Measurements from ENCODE around the gene FRMD4A. TPM values are rescaled to one million over a fixed set of nuclear protein-coding genes. Genes with fewer than 3 reads are reported as not detected.

The FRMD4A gene
- total RNA-seq, 2 experiments from 2014 or later: 7.1 to 7.2 TPM

GRCh38 chr10:14358886-14359573 lies 28.3 kb upstream of the FRMD4A start:
- H3K36me3 Mint-ChIP-seq: no peaks in the 10 kb centered on the region
- no peak for DNase-seq
- peaks cover 2% of the 10 kb centered on the region for H3K4me1 Mint-ChIP-seq
- H3K4me3 Mint-ChIP-seq: no peak overlapping the region
- peaks cover 6% of the 10 kb centered on the region for H3K27me3 Mint-ChIP-seq
- H3K27ac Mint-ChIP-seq: no peak overlapping the region
- no peaks in the 10 kb centered on the region for H3K9me3 Mint-ChIP-seq

DNA sequence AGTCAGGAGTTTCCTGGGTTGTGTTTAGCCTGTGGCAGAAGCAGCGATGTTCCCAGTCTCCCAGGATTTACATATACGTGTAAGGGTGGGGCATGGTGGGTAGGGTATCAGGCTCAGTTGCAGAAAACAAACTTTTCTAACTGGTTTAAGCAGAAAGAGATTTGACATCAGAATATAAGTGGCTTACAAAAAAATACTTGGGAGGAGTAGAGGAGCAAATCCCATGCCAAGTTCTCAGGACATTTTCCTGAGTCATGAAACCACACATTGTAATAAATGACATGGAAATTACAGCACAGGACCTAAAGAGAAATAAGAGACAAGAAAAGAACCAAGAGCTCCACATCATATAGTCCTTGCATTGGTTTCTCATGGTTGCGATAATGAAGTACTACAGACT lies 26.2 kb upstream of the FRMD4A start:
- H3K36me3 Mint-ChIP-seq: no peaks in the 10 kb centered on the region
- no peak overlapping the region for H3K27ac Mint-ChIP-seq
- peaks cover under 1% of the 10 kb centered on the region for H3K4me1 Mint-ChIP-seq
- no peak overlapping the region for H3K4me3 Mint-ChIP-seq
- H3K9me3 Mint-ChIP-seq: no peaks in the 10 kb centered on the region
- no peak for DNase-seq
- peaks cover 6% of the 10 kb centered on the region for H3K27me3 Mint-ChIP-seq

DNA sequence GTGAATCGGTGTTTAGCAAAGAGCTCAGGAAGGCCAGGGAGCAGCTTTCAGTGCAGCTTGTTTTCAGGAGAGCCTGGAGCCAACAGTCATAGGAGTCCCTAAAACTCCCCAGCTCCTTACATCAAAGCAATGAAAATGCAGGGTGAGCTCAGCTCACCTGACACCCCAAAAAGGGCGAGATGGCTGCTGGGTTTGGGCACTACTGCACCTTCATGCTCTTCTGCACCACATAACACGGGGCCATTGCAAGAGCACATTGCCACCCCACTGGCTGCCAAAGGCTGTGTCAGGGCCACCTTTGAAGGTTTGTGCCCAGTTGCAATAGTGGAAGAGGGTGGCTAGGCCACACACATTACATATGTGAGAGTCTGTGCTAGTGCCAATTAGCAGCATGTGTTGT lies 25.0 kb upstream of the FRMD4A start:
- no peaks in the 10 kb centered on the region for H3K4me1 Mint-ChIP-seq

GRCh38 chr10:14353291-14353913 lies 22.7 kb upstream of the FRMD4A start:
- Mint-ChIP-seq H3K36me3 (no peaks in the 10 kb centered on the region), H3K27ac (no peak overlapping the region), H3K4me1 (no peaks in the 10 kb centered on the region), H3K4me3 (no peak overlapping the region), H3K27me3 (peaks cover 3% of the 10 kb centered on the region), H3K9me3 (no peaks in the 10 kb centered on the region)
- DNase-seq: no peak

More for the DNA sequence above, 25.0 kb upstream of the FRMD4A start:
- Mint-ChIP-seq H3K4me3 (no peak overlapping the region), H3K36me3 (no peaks in the 10 kb centered on the region), H3K27ac (no peak overlapping the region), H3K27me3 (peaks cover 3% of the 10 kb centered on the region), H3K9me3 (no peaks in the 10 kb centered on the region)
- DNase-seq: no peak

DNA sequence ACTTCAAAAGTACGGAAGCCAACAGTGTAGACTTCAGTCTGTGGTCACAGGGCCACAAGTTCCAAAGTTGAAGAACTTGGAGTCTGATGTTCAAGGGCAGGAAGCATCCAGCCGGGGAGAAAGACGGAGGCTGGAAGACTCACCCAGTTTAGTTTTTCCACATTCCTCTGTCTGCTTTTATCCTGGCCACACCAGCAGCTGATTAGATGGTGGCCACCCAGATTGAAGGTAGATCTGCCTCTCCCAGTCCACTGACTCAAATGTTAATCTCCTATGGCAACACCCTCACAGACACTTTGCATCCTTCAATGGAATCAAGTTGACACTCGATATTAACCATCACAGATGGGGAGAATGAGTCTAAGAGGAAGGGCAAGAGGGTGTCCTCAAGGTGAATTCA lies 19.3 kb upstream of the FRMD4A start:
- DNase-seq: no peak
- Mint-ChIP-seq H3K4me3 (no peak overlapping the region), H3K9me3 (no peaks in the 10 kb centered on the region), H3K4me1 (no peaks in the 10 kb centered on the region), H3K36me3 (no peaks in the 10 kb centered on the region), H3K27me3 (no peaks in the 10 kb centered on the region), H3K27ac (no peak overlapping the region)

GRCh38 chr10:14349081-14349480 lies 18.4 kb upstream of the FRMD4A start:
- Mint-ChIP-seq H3K9me3 (no peaks in the 10 kb centered on the region), H3K4me1 (no peaks in the 10 kb centered on the region), H3K27me3 (no peaks in the 10 kb centered on the region), H3K4me3 (no peak overlapping the region), H3K27ac (no peak overlapping the region), H3K36me3 (no peaks in the 10 kb centered on the region)
- DNase-seq: no peak

DNA sequence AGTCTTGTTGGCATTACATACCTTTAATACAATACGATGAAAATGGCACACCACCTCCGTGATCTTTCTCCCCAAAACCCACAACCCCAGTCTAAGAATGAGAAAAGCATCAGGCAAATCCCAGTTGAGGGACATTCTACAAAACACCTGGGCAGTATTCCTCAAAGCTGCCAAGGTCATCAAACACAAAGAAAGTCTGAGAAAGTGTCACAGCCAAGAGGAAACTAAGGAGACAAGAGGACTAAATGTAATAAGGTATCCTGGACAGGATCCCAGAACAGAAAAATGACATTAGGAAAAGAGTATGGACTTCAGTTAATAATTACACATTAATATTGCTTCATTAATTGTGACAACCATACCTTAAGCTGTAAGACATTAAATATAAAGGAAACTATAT lies 14.5 kb upstream of the FRMD4A start:
- H3K4me1 Mint-ChIP-seq: no peaks in the 10 kb centered on the region
- no peak overlapping the region for H3K27ac Mint-ChIP-seq
- no peaks in the 10 kb centered on the region for H3K36me3 Mint-ChIP-seq
- H3K27me3 Mint-ChIP-seq: peaks cover 17% of the 10 kb centered on the region
- DNase-seq: no peak
- no peaks in the 10 kb centered on the region for H3K9me3 Mint-ChIP-seq
- H3K4me3 Mint-ChIP-seq: no peak overlapping the region

- Mint-ChIP-seq H3K4me3 (no peak overlapping the region), H3K36me3 (no peaks in the 10 kb centered on the region), H3K9me3 (no peaks in the 10 kb centered on the region), H3K4me1 (no peaks in the 10 kb centered on the region), H3K27ac (no peak overlapping the region), H3K27me3 (peaks cover 24% of the 10 kb centered on the region)
- DNase-seq: no peak
These were observed 9.5 kb upstream of the FRMD4A start for GRCh38 chr10:14340051-14340744.

DNA sequence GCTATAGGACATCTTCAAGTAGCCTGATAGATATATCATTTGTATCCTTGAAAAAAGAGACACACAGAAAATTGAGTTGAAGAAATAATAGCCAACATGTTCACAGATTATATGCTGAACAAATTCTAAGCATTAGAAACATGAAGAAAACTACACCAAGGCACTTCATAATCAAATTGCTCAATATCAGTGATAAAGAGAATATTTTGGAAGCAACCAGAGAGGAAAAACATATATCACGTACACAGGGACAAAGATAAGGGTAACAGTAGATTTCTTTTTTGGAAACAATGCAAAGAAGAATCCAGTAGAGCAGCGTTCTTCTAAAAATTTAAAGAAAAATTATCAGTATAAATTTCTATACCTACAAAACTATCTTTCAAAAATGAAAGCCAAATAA lies 6.0 kb upstream of the FRMD4A start:
- no peaks in the 10 kb centered on the region for H3K36me3 Mint-ChIP-seq
- H3K4me3 Mint-ChIP-seq: no peak overlapping the region

DNA sequence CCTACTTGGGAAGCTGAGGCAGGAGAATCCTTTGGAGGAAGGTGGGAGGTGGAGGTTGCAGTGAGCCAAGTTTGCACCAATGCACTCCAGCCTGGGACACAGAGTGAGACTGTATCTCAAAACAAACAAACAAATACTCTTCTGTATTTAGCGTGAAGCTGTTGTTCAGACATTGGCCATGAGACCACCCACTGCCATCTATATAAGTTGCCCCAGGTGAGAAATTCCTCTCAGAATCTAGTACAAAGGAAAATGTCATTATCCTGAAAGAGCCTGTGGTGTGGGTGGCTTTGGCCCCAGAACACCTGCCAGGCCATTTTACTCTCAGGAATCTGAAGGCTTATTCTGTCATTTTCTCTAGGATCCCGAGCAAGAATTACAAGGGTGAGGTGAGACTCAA lies 4.0 kb upstream of the FRMD4A start:
- no peak for DNase-seq
- H3K9me3 Mint-ChIP-seq: no peaks in the 10 kb centered on the region
- H3K27me3 Mint-ChIP-seq: peaks cover 4% of the 10 kb centered on the region
- H3K36me3 Mint-ChIP-seq: no peaks in the 10 kb centered on the region
- no peak overlapping the region for H3K27ac Mint-ChIP-seq
- H3K4me1 Mint-ChIP-seq: no peaks in the 10 kb centered on the region
- no peak overlapping the region for H3K4me3 Mint-ChIP-seq

More for the DNA sequence above, 6.0 kb upstream of the FRMD4A start:
- no peaks in the 10 kb centered on the region for H3K9me3 Mint-ChIP-seq
- H3K27ac Mint-ChIP-seq: no peak overlapping the region
- H3K27me3 Mint-ChIP-seq: peaks cover 17% of the 10 kb centered on the region
- DNase-seq: no peak
- H3K4me1 Mint-ChIP-seq: no peaks in the 10 kb centered on the region

DNA sequence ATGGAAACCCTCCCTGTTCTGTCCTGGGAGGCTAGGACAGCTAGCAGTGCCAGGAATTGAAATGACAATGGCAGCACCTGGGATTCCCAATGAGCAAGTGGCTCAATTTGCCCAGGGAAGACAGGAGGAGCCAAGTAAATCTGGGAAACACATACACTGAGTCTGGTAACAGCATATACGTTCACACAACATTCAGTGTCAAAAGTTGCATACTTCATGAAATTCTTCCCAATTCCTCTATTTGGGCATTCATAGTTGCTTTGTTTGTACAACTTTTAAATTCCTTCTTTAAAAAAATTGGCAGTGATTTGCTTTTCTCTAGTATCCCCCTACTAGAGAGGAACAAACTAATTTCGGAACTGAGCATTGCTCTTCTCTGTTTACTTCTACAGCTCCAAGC lies 2.9 kb upstream of the FRMD4A start:
- no peaks in the 10 kb centered on the region for H3K36me3 Mint-ChIP-seq
- H3K27ac Mint-ChIP-seq: no peak overlapping the region
- no peak for DNase-seq
- H3K9me3 Mint-ChIP-seq: no peaks in the 10 kb centered on the region
- no peaks in the 10 kb centered on the region for H3K4me1 Mint-ChIP-seq
- H3K4me3 Mint-ChIP-seq: no peak overlapping the region
- peaks cover 4% of the 10 kb centered on the region for H3K27me3 Mint-ChIP-seq

DNA sequence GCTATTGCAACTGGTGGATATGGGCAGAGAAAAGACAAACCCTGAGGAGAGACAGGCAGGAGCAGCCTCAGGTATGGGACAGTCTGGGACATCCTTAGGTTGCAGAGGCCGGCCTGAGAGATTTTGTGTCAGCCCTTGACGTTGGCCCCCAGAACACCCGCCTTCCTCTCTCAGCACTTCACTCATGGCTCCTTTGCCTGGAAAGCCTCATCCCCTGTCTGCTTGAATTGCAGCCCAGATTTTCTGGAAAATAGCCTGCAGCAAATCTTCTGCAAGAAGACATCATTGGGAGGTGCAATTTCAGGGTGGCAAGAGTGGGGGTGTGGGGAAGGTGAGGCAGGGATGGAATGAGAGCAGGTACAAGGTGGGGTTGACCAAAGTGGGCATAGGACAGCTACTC lies 2.2 kb upstream of the FRMD4A start:
- Mint-ChIP-seq H3K9me3 (no peaks in the 10 kb centered on the region), H3K4me1 (peaks cover 2% of the 10 kb centered on the region), H3K27me3 (peaks cover 8% of the 10 kb centered on the region), H3K4me3 (no peak overlapping the region), H3K27ac (no peak overlapping the region), H3K36me3 (no peaks in the 10 kb centered on the region)
- no peak for DNase-seq

DNA sequence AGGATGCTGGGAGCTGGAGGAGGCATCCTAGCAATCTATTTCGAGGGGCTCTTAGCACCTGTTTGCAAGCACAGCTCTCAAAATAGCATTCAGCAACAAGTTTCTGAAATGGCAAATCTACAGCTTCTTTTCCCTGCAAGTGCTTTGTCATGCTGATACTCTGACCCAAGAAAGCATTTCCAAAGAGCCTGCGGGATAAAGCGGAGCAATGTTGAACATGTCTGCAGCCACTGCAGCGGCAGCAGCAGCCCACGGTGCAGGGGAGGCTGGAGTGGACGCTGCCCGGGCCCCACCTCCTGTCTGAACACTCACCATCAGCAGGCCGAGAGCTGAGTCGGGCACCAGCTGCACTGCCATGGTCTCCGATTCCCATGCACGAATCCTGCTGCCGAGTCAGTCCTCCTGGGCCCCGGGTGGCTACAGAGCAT lies 964 bp downstream of the FRMD4A start:
- no peak for DNase-seq
- Mint-ChIP-seq H3K27me3 (peaks cover 29% of the 10 kb centered on the region), H3K9me3 (no peaks in the 10 kb centered on the region), H3K27ac (no peak overlapping the region), H3K4me1 (peaks cover 5% of the 10 kb centered on the region), H3K4me3 (no peak overlapping the region), H3K36me3 (no peaks in the 10 kb centered on the region)

DNA sequence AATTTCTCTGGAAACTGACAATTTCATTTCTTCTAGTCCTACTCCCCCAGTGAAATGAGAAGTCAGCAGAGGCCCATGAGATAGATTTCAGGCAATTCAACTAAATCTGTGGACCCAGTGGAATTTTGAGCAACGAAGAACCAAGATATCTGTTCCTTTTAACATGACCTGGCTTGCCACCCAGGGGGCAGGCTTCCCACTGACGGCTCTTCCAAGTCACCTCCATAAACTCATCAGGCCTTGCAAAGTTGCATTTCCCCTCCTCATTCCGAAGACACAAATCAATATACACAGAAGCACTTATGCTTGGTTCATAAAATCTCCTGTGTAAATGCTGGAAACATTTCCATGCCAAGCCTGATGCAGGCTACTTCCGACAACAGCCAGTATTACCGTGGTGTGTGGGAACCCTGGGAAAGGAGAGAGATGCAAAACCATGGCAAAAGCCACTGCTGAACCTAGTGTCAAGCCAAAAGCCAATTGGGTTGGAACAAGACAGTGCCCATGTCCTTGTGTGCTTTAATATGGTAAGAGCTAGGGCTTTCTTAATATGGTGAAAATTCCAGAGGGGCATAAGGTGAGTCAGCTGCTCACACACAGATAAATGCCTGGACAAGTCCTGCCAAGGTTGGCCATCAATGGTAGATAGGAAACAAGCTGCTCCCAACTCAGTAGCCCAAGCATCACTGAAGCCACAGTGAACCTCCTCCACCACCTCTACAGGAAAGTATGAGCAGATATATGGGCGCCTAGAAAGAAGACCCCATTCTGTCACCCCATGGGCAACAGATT lies 1.6 kb downstream of the FRMD4A start:
- Mint-ChIP-seq H3K9me3 (no peaks in the 10 kb centered on the region), H3K36me3 (no peaks in the 10 kb centered on the region), H3K4me1 (peaks cover 5% of the 10 kb centered on the region), H3K27ac (no peak overlapping the region), H3K27me3 (peaks cover 29% of the 10 kb centered on the region), H3K4me3 (no peak overlapping the region)
- DNase-seq: no peak

DNA sequence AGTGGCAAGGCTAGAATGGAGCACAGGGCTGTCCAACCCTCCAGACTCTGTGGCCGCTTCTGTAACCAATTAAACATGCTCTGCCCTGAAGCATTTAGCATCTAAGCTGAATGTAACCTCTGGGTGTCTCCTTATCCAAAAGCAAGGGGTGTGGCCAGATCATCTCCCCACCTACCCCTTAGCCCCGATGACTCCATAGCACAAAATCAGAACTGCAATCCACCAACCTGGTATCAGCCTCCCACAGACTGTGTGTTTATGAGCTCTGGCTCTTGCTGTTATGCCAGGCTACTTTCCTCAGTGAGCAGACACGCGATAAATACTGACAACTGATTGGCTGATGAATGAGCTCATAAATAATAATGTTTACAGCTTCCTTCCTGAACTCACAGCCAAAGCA lies 3.2 kb downstream of the FRMD4A start:
- H3K36me3 Mint-ChIP-seq: no peaks in the 10 kb centered on the region
- peaks cover 29% of the 10 kb centered on the region for H3K27me3 Mint-ChIP-seq

More for the DNA sequence above, 3.2 kb downstream of the FRMD4A start:
- no peak overlapping the region for H3K4me3 Mint-ChIP-seq
- H3K9me3 Mint-ChIP-seq: no peaks in the 10 kb centered on the region
- peaks cover 5% of the 10 kb centered on the region for H3K4me1 Mint-ChIP-seq
- no peak overlapping the region for H3K27ac Mint-ChIP-seq
- DNase-seq: no peak
